Activated T-helper 1 cell treated with anti-CD3 and anti-CD28 coated beads, Interleukin-12 subunit alpha, Interleukin-12 subunit beta, Interleukin-2, Interleukin-4 antibody, amounts not matched to agents 30 ng/mL and 10 ng/mL and 1 ng/mL, durations not matched to agents 14 hours and 24 hours and 36 hours (primary cell): ENCODE data around the gene PCNX2. TPM values are rescaled to one million over a fixed set of nuclear protein-coding genes. Genes with fewer than 3 reads are reported as not detected.

ENCODE experiments used
- DNase-seq: peaks from one replicate; pipeline ENCODE4 v3.0.0; 2021; ENCODE audit warnings: low spot score
- H3K27ac Mint-ChIP-seq: one replicate; pipeline ENCODE4 v1.8.0; 2021; ENCODE audit warnings: mild to moderate bottlenecking, mixed read lengths
- H3K27me3 Mint-ChIP-seq: one replicate; pipeline ENCODE4 v1.8.0; 2022; ENCODE audit warnings: mild to moderate bottlenecking, moderate library complexity, mixed read lengths; ENCODE audit not compliant: insufficient read depth
- H3K36me3 Mint-ChIP-seq: one replicate; pipeline ENCODE4 v1.8.0; 2021; ENCODE audit warnings: low read depth, mixed read lengths
- H3K4me1 Mint-ChIP-seq: one replicate; pipeline ENCODE4 v1.8.0; 2021; ENCODE audit warnings: low read depth, mixed read lengths
- H3K4me3 Mint-ChIP-seq: one replicate; pipeline ENCODE4 v1.8.0; 2021; ENCODE audit warnings: mild to moderate bottlenecking, moderate library complexity, mixed read lengths
- H3K9me3 Mint-ChIP-seq: one replicate; pipeline ENCODE4 v1.8.0; 2021; ENCODE audit warnings: mixed read lengths
- intact Hi-C: fragments of 100-400 bp; cut with micrococcal nuclease; formaldehyde crosslinking; loops from one replicate; pipeline ENCODE4 v1.15.1; 2024
- total RNA-seq: library from RNA; stranded (reverse); gene quantifications from 2 replicates; pipeline ENCODE4 v1.2.3, GENCODE V29; 2022

The PCNX2 gene
- total RNA-seq, 1 donor from 2014 or later: 33.7 TPM

DNA sequence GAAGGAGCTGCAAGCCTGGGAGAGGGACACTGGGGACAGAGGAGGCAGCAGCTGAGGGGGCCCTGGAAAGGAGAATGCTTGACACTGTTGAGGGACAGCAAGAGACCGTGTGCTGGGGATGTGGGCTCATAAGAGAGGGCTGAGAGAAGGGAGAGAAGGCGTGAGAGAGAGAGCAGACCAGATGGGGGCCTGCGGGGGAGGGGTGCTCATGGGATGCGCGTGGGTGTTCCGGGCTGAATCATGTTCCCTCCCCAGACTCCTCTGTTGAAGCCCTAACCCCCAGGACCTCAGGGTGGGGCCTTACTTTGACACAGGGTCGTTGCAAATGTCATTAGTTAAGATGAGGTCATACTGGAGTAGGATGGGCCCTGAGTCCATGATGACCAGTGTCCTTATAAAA, 304.3 kb downstream of the PCNX2 start:
- Mint-ChIP-seq H3K27ac (no peak overlapping the region), H3K9me3 (peaks cover 16% of the 10 kb centered on the region)

DNA sequence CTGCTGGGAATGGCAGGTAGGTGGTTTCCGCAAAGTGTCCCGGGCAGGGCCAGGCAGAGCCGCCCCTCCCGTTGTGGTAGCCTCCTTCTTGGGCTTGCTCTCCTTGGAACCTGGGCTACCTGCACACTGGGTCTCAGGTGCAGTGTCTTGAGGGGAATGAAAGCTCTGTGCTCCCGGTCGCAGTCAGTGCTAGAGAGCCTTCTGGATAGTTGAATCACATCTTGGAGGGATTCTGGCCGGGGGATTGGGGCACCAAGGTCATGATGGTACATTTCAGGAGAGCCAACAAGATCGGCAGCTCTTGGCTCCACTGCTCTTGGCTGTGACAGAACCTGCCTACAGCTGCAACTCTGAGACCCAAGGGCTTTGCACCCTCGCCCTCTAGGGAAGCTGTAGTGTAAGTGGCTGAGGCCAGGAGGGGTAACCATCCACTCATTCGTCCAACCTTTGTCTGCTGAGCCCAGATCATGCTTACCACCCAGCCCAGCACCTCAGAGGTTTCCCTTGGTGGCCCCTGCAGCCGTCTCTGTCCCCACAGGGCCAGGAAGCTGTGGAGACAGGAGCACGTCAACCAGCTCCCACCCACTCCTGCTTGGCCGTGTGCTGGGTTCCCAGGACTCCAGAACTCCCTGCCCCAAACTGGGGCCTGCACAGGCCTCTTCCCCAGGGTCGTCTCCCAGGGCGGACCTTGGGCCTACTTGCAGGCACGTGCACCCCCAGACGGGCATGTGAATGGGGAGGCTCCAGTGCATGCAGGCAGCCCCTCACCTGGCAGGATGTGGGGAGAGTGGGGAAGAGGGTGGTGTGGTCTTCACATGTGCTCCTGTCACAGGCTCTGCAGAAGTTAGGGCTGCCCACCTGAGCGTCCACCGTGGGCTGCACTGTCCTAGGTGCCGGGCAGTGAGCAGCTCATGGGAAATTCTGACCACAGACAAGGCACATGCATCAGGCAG, 305.1 kb downstream of the PCNX2 start:
- Mint-ChIP-seq H3K36me3 (peaks cover 34% of the 10 kb centered on the region), H3K4me1 (no peaks in the 10 kb centered on the region), H3K4me3 (no peak overlapping the region), H3K27me3 (no peaks in the 10 kb centered on the region), H3K27ac (no peak overlapping the region), H3K9me3 (peaks cover 16% of the 10 kb centered on the region)
- intact Hi-C loops: no loop called here
- no peak for DNase-seq

More for the DNA sequence above, 304.3 kb downstream of the PCNX2 start:
- Mint-ChIP-seq H3K27me3 (no peaks in the 10 kb centered on the region), H3K4me1 (no peaks in the 10 kb centered on the region), H3K36me3 (peaks cover 36% of the 10 kb centered on the region), H3K4me3 (no peak overlapping the region)
- DNase-seq: no peak
- intact Hi-C loops: no loop called here

DNA sequence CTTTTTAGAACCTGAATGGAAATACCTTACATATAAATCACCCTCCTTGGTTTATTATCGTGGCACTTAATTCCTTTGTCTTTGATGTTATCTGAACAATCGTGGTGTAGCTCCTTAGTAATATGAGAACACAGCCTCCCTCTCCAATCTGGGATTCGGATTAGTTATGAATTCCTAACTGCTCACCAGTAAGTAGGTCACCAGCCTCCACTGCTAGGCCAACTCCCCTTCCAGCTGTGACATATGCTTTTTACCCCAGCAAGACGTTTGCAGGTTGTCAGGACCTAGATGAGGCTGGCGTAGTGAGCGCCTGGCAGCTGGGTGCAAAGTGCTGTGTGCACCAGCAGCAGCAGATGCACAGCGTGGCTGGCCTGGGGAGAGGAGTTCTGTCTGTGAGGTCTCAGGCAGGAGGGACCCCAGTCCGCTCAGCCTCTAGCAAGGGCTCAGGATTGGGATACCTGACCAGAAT, 306.9 kb downstream of the PCNX2 start:
- peaks cover 6% of the 10 kb centered on the region for H3K9me3 Mint-ChIP-seq
- H3K4me1 Mint-ChIP-seq: no peaks in the 10 kb centered on the region
- no peak for DNase-seq
- H3K4me3 Mint-ChIP-seq: no peak overlapping the region
- H3K27me3 Mint-ChIP-seq: no peaks in the 10 kb centered on the region
- intact Hi-C loops: no loop called here
- H3K27ac Mint-ChIP-seq: no peak overlapping the region
- peaks cover 26% of the 10 kb centered on the region for H3K36me3 Mint-ChIP-seq

DNA sequence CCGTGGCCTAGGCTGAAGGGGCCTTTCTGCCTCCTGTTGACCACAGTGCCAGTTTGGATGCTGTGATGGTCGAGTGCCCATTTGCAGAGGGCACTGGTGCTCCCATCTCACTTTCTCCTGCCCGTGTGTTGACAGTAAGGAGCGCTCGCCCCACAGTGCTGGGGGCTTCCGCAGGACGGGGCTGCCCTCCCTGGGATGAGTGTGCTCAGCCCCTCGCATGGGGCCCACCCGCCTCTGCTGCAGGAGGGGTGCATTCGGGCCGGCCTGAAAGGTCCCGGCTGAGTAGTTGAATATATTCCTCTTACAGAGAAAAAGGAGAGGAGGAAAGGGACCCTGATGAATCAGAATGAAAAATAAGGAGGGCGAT, 307.8 kb downstream of the PCNX2 start:
- H3K9me3 Mint-ChIP-seq: no peaks in the 10 kb centered on the region
- H3K4me3 Mint-ChIP-seq: no peak overlapping the region
- H3K27me3 Mint-ChIP-seq: no peaks in the 10 kb centered on the region
- no peak overlapping the region for H3K27ac Mint-ChIP-seq
- no peak for DNase-seq
- intact Hi-C loops: no loop called here
- H3K36me3 Mint-ChIP-seq: peaks cover 19% of the 10 kb centered on the region
- no peaks in the 10 kb centered on the region for H3K4me1 Mint-ChIP-seq

DNA sequence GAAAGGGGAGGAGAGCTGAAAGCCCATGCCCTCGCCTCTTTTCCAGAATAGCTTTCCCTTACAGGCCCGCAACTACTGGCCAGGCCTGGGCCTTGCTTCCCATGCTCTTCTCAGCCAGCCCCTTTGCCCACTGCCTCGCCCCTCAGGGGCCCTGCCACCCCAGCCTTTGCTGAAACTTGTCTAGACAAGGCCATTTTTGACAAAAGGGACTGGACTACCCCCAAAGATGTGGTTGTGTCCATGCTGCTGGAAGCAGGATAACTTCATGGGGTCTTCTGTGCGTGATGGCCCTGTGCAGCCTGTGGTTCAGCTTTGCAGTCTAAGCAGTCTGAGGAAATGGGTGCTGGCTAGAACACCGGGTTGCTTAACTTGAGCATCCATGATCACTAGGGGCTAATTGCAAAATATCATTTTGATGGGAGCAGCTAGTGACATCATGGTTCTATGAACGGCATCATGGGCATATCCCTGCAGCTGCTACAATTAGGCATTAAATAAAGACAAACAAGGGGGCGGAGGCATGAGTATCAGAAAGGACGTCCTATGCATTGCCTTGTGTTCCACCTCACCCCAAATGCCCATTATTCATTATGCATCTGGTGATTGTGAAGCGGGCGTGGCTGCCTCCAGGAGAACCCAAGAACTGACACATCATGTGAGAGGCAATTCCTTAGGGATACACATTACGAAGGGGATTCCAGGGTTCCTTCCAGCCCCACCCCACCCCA, 308.3 kb downstream of the PCNX2 start:
- Mint-ChIP-seq H3K9me3 (no peaks in the 10 kb centered on the region), H3K27me3 (no peaks in the 10 kb centered on the region), H3K4me1 (no peaks in the 10 kb centered on the region), H3K36me3 (peaks cover 18% of the 10 kb centered on the region), H3K4me3 (no peak overlapping the region), H3K27ac (no peak overlapping the region)
- DNase-seq: no peak
- intact Hi-C loops: no loop called here

DNA sequence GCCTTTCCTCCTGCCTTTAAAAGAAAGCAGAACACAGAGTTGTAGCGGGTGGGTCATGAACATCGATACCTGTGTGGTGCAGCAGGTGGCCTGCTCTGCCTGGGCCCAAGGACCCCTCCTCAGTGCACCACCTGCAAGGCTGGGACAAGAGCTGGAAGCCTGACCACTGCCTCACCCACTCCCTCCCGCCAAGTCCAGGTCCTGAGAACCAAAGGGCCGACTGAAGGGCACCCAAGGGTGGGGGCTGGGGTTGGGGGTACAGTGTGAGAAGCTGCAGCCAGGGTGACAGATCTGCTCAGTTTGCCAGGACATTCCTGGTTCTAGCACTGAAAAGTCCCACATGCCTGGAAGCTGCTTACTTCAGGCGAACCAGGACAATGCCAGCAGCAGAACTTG, 309.0 kb downstream of the PCNX2 start:
- Mint-ChIP-seq H3K4me1 (no peaks in the 10 kb centered on the region), H3K36me3 (peaks cover 15% of the 10 kb centered on the region), H3K4me3 (no peak overlapping the region), H3K27ac (no peak overlapping the region), H3K27me3 (no peaks in the 10 kb centered on the region), H3K9me3 (no peaks in the 10 kb centered on the region)
- no peak for DNase-seq
- intact Hi-C loops: no loop called here

DNA sequence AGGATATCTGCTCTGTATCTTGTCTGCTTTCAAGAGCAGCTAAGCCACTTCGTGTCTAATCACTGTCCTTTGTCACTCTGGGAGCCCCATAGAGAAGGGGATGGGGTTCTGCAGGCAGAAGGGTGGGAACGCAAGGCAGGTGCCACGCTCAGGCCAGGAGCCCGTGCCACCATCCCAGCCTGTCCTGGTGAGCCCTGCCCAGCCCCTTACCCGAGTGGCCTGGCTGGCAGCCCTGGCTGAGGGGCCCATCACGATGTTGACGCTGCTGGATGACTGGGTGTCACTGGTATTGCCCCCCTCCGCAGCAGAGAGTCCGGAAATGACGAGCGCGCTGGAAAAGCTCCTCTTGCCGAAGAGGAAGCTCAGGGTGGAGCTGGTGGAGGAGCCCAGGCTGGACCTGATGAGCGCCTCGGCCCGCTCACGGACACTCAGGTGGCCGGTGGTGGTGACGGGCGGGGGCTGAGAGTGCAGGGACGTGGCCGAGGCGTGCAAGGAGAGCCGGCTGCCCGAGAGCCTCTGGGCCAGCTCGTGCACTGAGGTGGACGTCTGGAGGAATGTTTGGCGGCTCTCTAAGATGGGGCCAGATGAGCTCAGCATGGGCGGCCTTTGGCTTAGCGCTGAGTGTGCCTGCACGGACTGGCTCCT, 309.5 kb downstream of the PCNX2 start:
- Mint-ChIP-seq H3K36me3 (peaks cover 15% of the 10 kb centered on the region), H3K27me3 (no peaks in the 10 kb centered on the region), H3K9me3 (no peaks in the 10 kb centered on the region), H3K4me3 (no peak overlapping the region), H3K27ac (no peak overlapping the region), H3K4me1 (no peaks in the 10 kb centered on the region)
- intact Hi-C loops: no loop called here
- no peak for DNase-seq

DNA sequence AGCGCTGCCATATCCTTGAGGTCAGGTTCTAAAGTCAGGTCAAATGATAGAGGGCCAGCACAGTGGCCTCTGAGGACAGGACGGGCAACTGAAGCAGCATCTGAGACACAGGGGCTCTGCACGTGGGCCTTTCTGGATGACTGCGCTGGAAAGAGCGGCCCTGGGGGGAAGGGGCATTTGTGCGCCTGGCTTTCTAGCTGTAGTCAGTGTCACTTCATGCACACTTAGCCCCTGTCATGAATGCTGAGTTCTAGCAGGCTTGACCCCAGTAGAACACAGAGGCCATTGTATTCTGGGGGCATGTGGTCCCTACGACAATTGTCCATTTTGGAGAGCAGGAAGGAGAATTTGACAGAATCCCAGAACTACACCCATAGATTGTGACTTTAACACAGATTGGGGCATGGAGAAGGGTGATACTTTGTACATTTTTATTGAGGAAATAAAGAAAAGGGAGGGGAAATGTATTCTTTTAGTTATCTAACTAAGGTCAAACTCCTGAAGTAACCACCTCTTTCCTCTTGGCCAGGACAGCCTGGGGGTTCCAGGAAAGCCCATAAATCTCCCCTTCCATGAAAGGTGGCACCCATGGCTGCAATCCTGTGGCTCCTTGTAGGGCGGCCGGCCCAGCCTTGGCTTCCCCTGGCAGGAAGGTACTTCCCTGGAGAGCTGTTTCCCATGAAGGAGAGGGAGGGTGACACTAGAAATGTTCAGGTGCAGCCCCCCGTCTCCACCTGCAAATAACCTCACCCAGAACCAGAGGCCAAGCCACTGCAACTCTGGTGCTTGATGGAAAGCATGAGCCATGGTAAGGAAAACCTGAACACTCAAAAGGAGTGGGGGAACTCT, 310.7 kb downstream of the PCNX2 start:
- Mint-ChIP-seq H3K4me3 (no peak overlapping the region), H3K4me1 (no peaks in the 10 kb centered on the region), H3K27me3 (no peaks in the 10 kb centered on the region), H3K27ac (no peak overlapping the region), H3K36me3 (peaks cover 19% of the 10 kb centered on the region), H3K9me3 (no peaks in the 10 kb centered on the region)
- intact Hi-C loops: no loop called here
- no peak for DNase-seq

DNA sequence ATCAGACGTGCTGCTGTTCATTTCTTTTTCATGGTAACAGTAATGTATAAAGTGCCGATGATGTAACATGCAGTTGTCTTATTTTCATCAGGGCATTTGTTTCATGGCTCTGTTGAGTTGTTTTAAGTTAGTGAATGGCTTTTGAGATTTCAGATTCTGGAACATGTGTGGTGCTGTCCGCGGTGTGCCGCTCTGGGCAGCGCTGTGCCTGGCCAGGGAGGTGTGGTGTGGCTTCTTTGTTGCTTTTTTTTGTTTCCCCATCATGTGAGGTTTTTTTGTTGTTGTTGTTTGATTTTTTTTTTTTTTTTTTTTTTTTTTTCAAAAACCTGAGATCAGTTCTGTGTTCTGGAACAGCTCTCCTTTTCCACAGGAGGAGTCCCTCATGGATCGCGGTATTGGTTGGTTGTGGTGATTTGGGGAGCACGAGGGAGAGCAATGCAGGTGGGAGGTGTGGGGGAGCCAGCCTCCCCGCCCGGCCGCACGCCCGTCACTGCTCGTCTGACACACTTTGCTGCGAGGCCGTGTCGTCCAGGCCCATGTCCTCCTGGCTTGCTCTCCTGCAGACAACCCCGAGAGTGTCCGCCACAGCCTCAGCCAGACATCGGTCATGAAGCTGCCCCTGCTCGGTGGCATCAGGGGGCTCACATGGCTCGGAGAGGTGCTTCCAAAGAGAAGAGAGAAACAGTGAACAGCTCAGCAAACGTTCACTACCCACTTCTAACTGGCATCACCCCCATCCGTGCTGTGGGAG, 311.5 kb downstream of the PCNX2 start:
- H3K36me3 Mint-ChIP-seq: peaks cover 19% of the 10 kb centered on the region
- no peak overlapping the region for H3K4me3 Mint-ChIP-seq
- intact Hi-C loops: no loop called here
- H3K4me1 Mint-ChIP-seq: peaks cover 4% of the 10 kb centered on the region
- no peaks in the 10 kb centered on the region for H3K9me3 Mint-ChIP-seq
- H3K27me3 Mint-ChIP-seq: no peaks in the 10 kb centered on the region
- DNase-seq: no peak
- no peak overlapping the region for H3K27ac Mint-ChIP-seq

DNA sequence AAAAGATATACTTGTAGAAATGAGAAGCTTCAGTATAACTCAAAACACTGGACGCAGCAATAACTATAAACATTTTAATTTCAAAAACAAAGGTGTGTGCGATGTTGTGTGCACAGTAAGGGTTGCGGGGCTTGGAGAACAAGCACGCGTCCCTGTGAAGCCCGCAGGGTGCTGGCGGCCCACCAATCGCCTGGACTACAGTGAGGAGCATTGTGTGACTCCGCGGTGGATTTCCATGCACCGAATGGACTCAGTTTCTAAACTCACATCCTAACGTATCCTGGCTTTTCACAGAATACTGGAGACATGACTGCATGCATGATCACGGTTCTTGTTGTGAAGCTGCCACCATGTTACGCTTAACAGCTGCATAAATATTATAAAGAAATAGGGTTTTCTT, 312.1 kb downstream of the PCNX2 start:
- H3K36me3 Mint-ChIP-seq: peaks cover 23% of the 10 kb centered on the region
- DNase-seq: no peak
- no peaks in the 10 kb centered on the region for H3K27me3 Mint-ChIP-seq
- H3K4me3 Mint-ChIP-seq: no peak overlapping the region
- H3K9me3 Mint-ChIP-seq: no peaks in the 10 kb centered on the region
- intact Hi-C loops: no loop called here
- H3K4me1 Mint-ChIP-seq: peaks cover 10% of the 10 kb centered on the region
- no peak overlapping the region for H3K27ac Mint-ChIP-seq

DNA sequence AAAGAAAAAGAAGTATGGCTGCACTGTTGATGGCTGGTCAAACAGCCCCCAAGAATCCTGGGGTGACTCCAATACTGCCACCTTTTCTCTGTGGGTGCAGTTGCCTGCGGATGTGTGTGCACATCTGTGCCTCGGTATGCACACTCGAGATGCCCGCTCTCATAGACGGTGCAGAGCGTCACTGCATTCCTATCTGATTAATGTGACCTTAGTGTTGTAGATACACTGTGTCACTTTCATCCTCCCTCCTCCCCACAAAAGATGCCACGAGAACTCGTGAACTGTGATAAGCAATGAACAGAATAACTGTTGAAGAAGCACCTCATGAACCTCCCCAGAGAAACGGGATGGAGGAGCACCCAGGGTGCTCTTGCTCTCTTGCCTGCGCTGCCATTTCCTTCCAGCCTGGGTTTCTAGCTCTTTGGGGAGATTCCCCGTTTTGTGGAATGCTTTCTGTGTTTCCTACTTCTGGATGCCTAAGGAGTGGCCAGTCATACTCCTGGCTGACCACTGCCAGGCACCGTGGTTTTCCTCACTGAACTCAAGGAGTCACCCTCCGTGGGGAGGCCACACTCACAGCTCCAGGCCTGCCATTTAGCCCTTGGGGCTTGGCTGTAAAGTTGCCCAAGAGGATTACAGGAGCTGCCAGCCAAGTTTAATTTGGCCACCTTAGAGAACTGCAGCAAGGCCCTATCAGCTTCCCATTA, 313.1 kb downstream of the PCNX2 start:
- Mint-ChIP-seq H3K36me3 (peaks cover 31% of the 10 kb centered on the region), H3K9me3 (no peaks in the 10 kb centered on the region), H3K4me3 (no peak overlapping the region), H3K4me1 (peaks cover 20% of the 10 kb centered on the region), H3K27ac (no peak overlapping the region), H3K27me3 (no peaks in the 10 kb centered on the region)
- DNase-seq: no peak
- intact Hi-C loops: no loop called here
